Vagina (tissue), 2 donors: Measurements from ENCODE around the gene USP32.

Source experiments
- CTCF ChIP-seq, 3 experiments: fragments of 450-650 bp in 2 of 3; fragments of 200-600 bp in 1 of 3; sonication (generic) in 1 of 3; IDR thresholded peaks; one replicate each; pipeline ENCODE4 v1.5.1; 2017 to 2019; ENCODE audit warnings: antibody characterized with exemption in 3 of 3, mild to moderate bottlenecking in 2 of 3, moderate library complexity in 2 of 3
- POLR2A ChIP-seq, 2 donors: fragments of 450-650 bp; IDR thresholded peaks; one replicate each; pipeline ENCODE4 v1.6.1; 2017; ENCODE audit warnings: antibody characterized with exemption in 2 of 2, mild to moderate bottlenecking in 2 of 2, moderate library complexity in 2 of 2
- POLR2AphosphoS5 ChIP-seq, 2 donors: sonication (generic); formaldehyde crosslinking; IDR thresholded peaks; one replicate each; pipeline ENCODE4 v1.9.0; 2017; ENCODE audit warnings: antibody characterized with exemption in 2 of 2, mild to moderate bottlenecking in 2 of 2, low read depth in 1 of 2; ENCODE audit not compliant: insufficient read depth in 1 of 2

GRCh38 chr17:60395508-60396065 lies 3.7 kb upstream of the USP32 start:
- TF ChIP-seq CTCF (IDR thresholded peaks at IDR 0.05) (no peak), POLR2A (IDR thresholded peaks at IDR 0.05) (no peak), POLR2AphosphoS5 (IDR thresholded peaks at IDR 0.05; ENCODE audit: insufficient read depth in 1 of 2, low read depth in 1 of 2) (no peak)
